ENCODE data around the gene PDXP.

The PDXP gene

DNA sequence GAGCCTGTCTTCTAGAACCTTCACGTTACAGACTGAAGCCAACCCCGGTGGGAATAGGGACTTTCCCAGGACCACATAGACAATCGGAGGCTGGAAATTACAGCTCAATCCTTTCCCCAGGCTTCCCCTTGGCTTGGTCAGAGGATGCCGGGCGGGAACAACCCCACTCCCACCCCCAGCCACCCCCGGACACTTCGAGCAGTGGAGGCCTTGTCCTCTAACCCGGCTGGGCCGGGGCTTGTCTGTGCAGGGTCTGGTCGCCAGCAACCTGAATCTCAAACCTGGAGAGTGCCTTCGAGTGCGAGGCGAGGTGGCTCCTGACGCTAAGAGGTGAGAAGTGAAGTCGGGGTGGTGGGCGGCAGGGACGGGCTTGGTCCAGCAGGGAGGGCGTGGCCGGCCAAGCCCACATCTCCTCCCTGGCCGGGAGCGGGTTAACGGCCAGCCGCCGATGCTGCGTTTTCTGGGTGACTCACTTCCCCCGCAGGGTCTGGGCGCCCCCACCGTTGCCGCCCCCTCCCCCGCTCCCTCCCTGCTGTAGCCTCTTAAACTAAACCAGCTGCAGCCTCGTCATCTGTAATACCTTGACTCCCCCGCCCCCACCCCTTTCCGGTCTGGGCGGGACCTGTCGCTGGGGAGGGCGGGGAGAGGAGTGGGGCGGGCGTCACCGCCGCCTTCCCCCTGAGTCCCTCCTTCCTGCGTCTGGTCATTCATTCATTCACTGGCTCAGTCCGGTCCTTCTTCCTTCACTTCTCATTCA lies 18.4 kb downstream of the PDXP start (continued):
- TF ChIP-seq PATZ1 (tag by site-specific recombination; IDR thresholded peaks at IDR 0.05): peak; percentile 97
- peak; percentile 58 for TF ChIP-seq INSM2 (tag by site-specific recombination; IDR thresholded peaks at IDR 0.05)
- peak; percentile 100 for TF ChIP-seq ZNF24 (tag by site-specific recombination; IDR thresholded peaks at IDR 0.05)
- peak; percentile 94 for TF ChIP-seq ZFHX2 (tag by site-specific recombination; conservative IDR thresholded peaks at IDR 0.05)
- no peak for TF ChIP-seq ZBTB49 (tag by site-specific recombination; IDR thresholded peaks at IDR 0.05; ENCODE audit: low read depth)
- TF ChIP-seq ZNF138 (tag by site-specific recombination; IDR thresholded peaks at IDR 0.05; ENCODE audit: borderline replicate concordance): no peak
- TF ChIP-seq BCL6B (tag by site-specific recombination; IDR thresholded peaks at IDR 0.05): peak; percentile 60; the same call in 1 of the 2 replicates
- TF ChIP-seq ZNF169 (tag by site-specific recombination; IDR thresholded peaks at IDR 0.05): 0 out of 2 replicates have a peak, but pooled peaks have one; percentile 18
- TF ChIP-seq, protein P1, sequence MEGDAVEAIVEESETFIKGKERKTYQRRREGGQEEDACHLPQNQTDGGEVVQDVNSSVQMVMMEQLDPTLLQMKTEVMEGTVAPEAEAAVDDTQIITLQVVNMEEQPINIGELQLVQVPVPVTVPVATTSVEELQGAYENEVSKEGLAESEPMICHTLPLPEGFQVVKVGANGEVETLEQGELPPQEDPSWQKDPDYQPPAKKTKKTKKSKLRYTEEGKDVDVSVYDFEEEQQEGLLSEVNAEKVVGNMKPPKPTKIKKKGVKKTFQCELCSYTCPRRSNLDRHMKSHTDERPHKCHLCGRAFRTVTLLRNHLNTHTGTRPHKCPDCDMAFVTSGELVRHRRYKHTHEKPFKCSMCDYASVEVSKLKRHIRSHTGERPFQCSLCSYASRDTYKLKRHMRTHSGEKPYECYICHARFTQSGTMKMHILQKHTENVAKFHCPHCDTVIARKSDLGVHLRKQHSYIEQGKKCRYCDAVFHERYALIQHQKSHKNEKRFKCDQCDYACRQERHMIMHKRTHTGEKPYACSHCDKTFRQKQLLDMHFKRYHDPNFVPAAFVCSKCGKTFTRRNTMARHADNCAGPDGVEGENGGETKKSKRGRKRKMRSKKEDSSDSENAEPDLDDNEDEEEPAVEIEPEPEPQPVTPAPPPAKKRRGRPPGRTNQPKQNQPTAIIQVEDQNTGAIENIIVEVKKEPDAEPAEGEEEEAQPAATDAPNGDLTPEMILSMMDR (tag by site-specific recombination; IDR thresholded peaks at IDR 0.05): no peak
- no peak for TF ChIP-seq ZNF394 (tag by site-specific recombination; IDR thresholded peaks at IDR 0.05; ENCODE audit: borderline replicate concordance)
- peak; percentile 24; the same call in 1 of the 2 replicates for TF ChIP-seq ZNF843 (tag by site-specific recombination; IDR thresholded peaks at IDR 0.05)
- TF ChIP-seq, protein P2, sequence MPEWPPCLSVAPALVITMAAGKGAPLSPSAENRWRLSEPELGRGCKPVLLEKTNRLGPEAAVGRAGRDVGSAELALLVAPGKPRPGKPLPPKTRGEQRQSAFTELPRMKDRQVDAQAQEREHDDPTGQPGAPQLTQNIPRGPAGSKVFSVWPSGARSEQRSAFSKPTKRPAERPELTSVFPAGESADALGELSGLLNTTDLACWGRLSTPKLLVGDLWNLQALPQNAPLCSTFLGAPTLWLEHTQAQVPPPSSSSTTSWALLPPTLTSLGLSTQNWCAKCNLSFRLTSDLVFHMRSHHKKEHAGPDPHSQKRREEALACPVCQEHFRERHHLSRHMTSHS (tag by site-specific recombination; IDR thresholded peaks at IDR 0.05): no peak
- TF ChIP-seq ZNF626 (tag by site-specific recombination; IDR thresholded peaks at IDR 0.05): no peak
- TF ChIP-seq ZNF792 (tag by site-specific recombination; IDR thresholded peaks at IDR 0.05): no peak
- peak; percentile 64 for TF ChIP-seq ZFP69B (tag by site-specific recombination; IDR thresholded peaks at IDR 0.05)
- no peak for TF ChIP-seq RBAK (tag by site-specific recombination; IDR thresholded peaks at IDR 0.05)
- TF ChIP-seq ZNF664 (tag by site-specific recombination; IDR thresholded peaks at IDR 0.05): 0 out of 2 replicates have a peak, but pooled peaks have one; percentile 19
- TF ChIP-seq ZNF645 (tag by site-specific recombination; IDR thresholded peaks at IDR 0.05): no peak
- TF ChIP-seq SP3 (tag by site-specific recombination; IDR thresholded peaks at IDR 0.05): peak; percentile 94
- no peak for TF ChIP-seq ZNF544 (tag by site-specific recombination; IDR thresholded peaks at IDR 0.05)
- no peak for TF ChIP-seq ZNF654 (tag by site-specific recombination; IDR thresholded peaks at IDR 0.05; ENCODE audit: low read depth)
- TF ChIP-seq ZNF660 (tag by site-specific recombination; IDR thresholded peaks at IDR 0.05): no peak
- TF ChIP-seq ZBTB20 (tag by site-specific recombination; IDR thresholded peaks at IDR 0.05): peak; percentile 58
- peak; percentile 88; the same call in 1 of the 2 replicates for TF ChIP-seq KLF10 (tag by site-specific recombination; IDR thresholded peaks at IDR 0.05)
- TF ChIP-seq ZNF639 (tag by site-specific recombination; IDR thresholded peaks at IDR 0.05): peak; percentile 66
- TF ChIP-seq GLI4 (tag by site-specific recombination; IDR thresholded peaks at IDR 0.05): no peak
- TF ChIP-seq ZNF350 (tag by site-specific recombination; IDR thresholded peaks at IDR 0.05): no peak

Data from HEK293 (cell line).